Bone marrow (tissue), 2 donors: Measurements from ENCODE around the gene TMED8.

Experiments used
- DNase-seq, 2 donors: peaks; one replicate each; lab custom pipeline; 2025; lab: John Stamatoyannopoulos, UW

Gene TMED8

GRCh38 chr14:77296155-77296554 is 80.7 kb downstream of the TMED8 start:
- no peak for DNase-seq

DNA sequence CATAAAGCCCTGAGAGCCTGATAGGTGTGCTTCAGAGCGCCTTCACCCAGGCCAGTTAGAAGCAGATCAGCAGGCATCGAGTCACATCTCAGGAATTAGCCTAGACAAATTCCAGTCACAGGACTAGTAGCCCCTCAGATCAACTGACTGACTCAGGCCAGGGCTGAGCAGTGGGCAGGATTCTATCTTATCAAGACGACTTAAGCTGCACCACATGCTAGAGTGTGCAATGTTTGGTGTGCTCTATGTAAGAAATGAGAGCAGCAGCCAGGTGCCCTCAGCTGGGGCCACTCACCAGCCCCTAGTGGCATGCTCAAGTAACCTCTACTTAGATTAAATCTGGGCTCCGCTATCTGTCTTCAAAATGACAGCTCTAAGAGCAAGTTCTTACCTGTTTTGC is 86.2 kb downstream of the TMED8 start:
- DNase-seq: no peak

GRCh38 chr14:77286576-77286975 is 90.3 kb downstream of the TMED8 start:
- DNase-seq: no peak
